Heart right ventricle (tissue), 16 donors: ENCODE data around the gene CDK16. TPM values are rescaled to one million over a fixed set of nuclear protein-coding genes. Genes with fewer than 3 reads are reported as not detected.

Source experiments
- ATAC-seq, 8 donors: fragments of 200-7000 bp; cut with Tn5 transposase; one replicate each; pipeline ENCODE4 v1.9.1; 2020; ENCODE audit warnings: mild to moderate bottlenecking in 8 of 8, moderate library complexity in 8 of 8, moderate number of reproducible peaks in 1 of 8
- DNase-seq, 2 donors: peaks; one replicate each; pipeline ENCODE4 v3.0.0-alpha.2; 2020
- H3K27ac ChIP-seq, 10 donors: fragments of 200-600 bp; sonication (generic) in 2 of 10; one replicate each; pipeline versions ENCODE4 v1.5.0 to v1.8.0; 2020 to 2022; ENCODE audit warnings: mild to moderate bottlenecking in 3 of 10
- H3K27me3 ChIP-seq, 7 donors: fragments of 200-600 bp; one replicate each; pipeline ENCODE4 v1.8.0; 2021 to 2022; ENCODE audit warnings: mild to moderate bottlenecking in 2 of 7
- H3K36me3 ChIP-seq, 9 donors: fragments of 200-600 bp; sonication (generic) in 1 of 9; one replicate each; pipeline versions ENCODE4 v1.5.0 to v1.8.0; 2020 to 2022; ENCODE audit warnings: mild to moderate bottlenecking in 2 of 9
- H3K4me1 ChIP-seq, 9 donors: fragments of 200-600 bp; sonication (generic) in 1 of 9; one replicate each; pipeline versions ENCODE4 v1.5.0 to v1.8.0; 2020 to 2022; ENCODE audit warnings: mild to moderate bottlenecking in 4 of 9
- H3K4me3 ChIP-seq, 10 donors: fragments of 200-600 bp; sonication (generic) in 2 of 10; one replicate each; pipeline versions ENCODE4 v1.5.0 to v1.8.0; 2020 to 2022; ENCODE audit warnings: mild to moderate bottlenecking in 7 of 10, moderate library complexity in 2 of 10
- H3K9me3 ChIP-seq, 11 donors: fragments of 200-600 bp in 10 of 11; sonication (generic) in 2 of 11; one replicate each; pipeline versions ENCODE4 v1.5.0 to v1.8.0; 2013 to 2022; ENCODE audit warnings: mild to moderate bottlenecking in 2 of 11, control low read depth in 1 of 11, moderate library complexity in 1 of 11
- whole genome bisulfite sequencing, 2 donors: extraction: QIAGEN DNeasy Blood & Tissue Kit; methylation state at CpG; one replicate each; pipeline ENCODE4 v1.1.7; 2013; ENCODE audit warnings: inconsistent platforms in 1 of 2; 5-methylcytosine and 5-hydroxymethylcytosine counted together
- intact Hi-C, 10 donors: fragments of 100-400 bp; cut with DNase I; formaldehyde crosslinking; loops; one replicate each; pipeline versions ENCODE4 v1.11.1 to v1.14.2; 2022
- polyA plus RNA-seq, 2 donors: library from polyadenylated mRNA; stranded (reverse); fragments of 200-250 nt; gene quantifications; one replicate each; pipeline ENCODE4 v1.2.3, GENCODE V29; 2013
- total RNA-seq, 10 donors: library from RNA; stranded (reverse); fragmentation: NEBNext Ultra II Directional in 3 of 10; extraction: Animal tissue kit (Norgen Biotek cat#: 25700) in 3 of 10; gene quantifications; one replicate each; pipeline versions ENCODE4 v1.2.1 to v1.2.4, GENCODE V29; 2021 to 2023
- TF ChIP-seq, protein P1 (sequence below), 9 donors: fragments of 200-600 bp; sonication (generic) in 2 of 9; IDR thresholded peaks; one replicate each; pipeline versions ENCODE4 v1.5.0 to v1.8.0; 2021 to 2022; ENCODE audit warnings: antibody characterized with exemption in 9 of 9, mild to moderate bottlenecking in 5 of 9, moderate library complexity in 1 of 9
- donor health status: Arrhythmogenic right ventricular cardiomyopathy.
- donor health status: ischemic (EF 13 %, LVEDD 7.1; RV severe dilation, severe dysfunction).
- donor health status: healthy with polysubstance abuse.
- donor health status: DM: no; HTN: yes; CAD: no.
- donor health status: DM: no; HTN: no; CAD: no.
- donor health status: ischemic (EF 25% LVEDD 6.9; RV normal size, moderate dysfunction).
- donor health status: ischemic (EF 25% LVEDD 5.7; RV mildly dilated, moderate dysfunction).
- donor health status: healthy.
- donor health status: DM: yes; HTN: yes; CAD: no.
- donor health status: Ischemic cardiomyopathy.
- donor health status: ischemic (EF 35%, LVEDD 5.7; RV mildly dilated, moderate dysfunction).
- donor health status: nonischemic (EF 11% LVEDD 7.7; RV severe dilation, severe dysfunction).
- donor health status: DM: yes; HTN: yes; CAD: no.
- donor health status: PGD.
- donor health status: ischemic (EF 29% LVEDD 5.4; RV normal size, mild dysfunction).
- donor health status: nonischemic (EF 23%, LVEDD 6.1; RV moderate dilation, normal function).

The CDK16 gene
- total and polyA plus RNA-seq, 12 donors: 110 to 193 (median 145) TPM

DNA sequence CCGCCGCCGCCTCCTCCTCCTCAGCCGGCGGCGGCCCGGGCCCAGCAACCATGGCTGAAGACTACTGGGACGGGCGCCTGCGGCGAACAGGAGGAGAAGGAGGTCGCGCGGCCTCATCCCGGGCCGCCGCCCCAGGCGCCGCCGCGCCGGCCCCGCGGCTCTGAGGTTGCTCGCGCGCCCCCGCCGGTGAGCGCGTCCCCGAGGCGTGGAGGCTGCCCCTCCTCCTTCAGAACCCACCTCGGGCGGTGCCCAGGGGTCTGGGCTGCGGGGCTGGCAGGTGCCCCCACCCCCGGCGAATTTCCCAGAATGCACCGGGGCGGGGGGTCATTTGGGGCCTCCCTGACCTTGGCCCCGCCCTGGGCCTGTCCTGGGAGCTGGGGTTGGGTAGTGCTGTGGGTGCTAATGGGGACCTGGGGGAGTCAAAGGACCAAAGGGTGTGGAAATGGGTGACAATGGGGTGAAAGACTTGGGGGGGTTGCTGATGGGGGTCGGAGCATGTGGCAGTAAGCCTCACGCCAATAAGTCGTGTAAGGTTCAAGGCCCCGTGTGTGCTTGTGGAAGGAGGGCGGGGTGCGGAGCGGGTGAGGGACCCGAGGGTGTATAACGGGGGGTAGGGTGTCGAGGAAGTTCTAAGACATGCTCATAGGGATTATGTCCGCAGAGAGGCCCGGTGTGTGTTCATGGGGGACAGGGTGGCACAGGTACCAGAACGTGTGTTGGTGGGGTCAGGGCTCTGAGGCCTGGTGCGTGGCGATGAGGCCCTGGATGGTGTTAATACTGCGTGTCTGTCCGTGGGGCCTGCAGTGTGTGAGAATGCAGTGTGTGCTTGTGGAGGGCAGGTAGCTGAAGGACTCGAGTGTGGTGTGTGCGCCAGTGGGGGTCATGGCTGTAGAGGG, 687 bp downstream of the CDK16 start:
- WGBS, 2 donors: 1% methylated on average over 49 to 56 of the region's 60 CpGs
- H3K4me1 ChIP-seq: peaks cover 0 to 36% (median 24%) of the 10 kb centered on the region in 9 donors
- ATAC-seq: peak in 5 of 8 donors; percentile 1 to 16 (median 10)
- TF ChIP-seq, protein P1, sequence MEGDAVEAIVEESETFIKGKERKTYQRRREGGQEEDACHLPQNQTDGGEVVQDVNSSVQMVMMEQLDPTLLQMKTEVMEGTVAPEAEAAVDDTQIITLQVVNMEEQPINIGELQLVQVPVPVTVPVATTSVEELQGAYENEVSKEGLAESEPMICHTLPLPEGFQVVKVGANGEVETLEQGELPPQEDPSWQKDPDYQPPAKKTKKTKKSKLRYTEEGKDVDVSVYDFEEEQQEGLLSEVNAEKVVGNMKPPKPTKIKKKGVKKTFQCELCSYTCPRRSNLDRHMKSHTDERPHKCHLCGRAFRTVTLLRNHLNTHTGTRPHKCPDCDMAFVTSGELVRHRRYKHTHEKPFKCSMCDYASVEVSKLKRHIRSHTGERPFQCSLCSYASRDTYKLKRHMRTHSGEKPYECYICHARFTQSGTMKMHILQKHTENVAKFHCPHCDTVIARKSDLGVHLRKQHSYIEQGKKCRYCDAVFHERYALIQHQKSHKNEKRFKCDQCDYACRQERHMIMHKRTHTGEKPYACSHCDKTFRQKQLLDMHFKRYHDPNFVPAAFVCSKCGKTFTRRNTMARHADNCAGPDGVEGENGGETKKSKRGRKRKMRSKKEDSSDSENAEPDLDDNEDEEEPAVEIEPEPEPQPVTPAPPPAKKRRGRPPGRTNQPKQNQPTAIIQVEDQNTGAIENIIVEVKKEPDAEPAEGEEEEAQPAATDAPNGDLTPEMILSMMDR (IDR thresholded peaks at IDR 0.05): no peak
- no peaks in the 10 kb centered on the region for H3K9me3 ChIP-seq
- intact Hi-C loops: loop anchor here in 5 of 10 donors (1.0 to 10.0 kb wide), 4 partner anchors 14 to 436 kb away; partner anchors contain the start of genes USP11 (in 4 of the 5), ELK1 (in 1 of the 5), UXT (in 1 of the 5) and ZNF41 (in 1 of the 5)
- no peaks in the 10 kb centered on the region for H3K27me3 ChIP-seq
- peaks cover 0 to 40% (median 0%) of the 10 kb centered on the region in 9 donors for H3K36me3 ChIP-seq
- H3K4me3 ChIP-seq: peak overlapping the region; percentile 69 to 94 (median 77)
- peak overlapping the region; percentile 94 to 99 (median 98) for H3K27ac ChIP-seq
- peak; percentile 42 to 64 for DNase-seq

DNA sequence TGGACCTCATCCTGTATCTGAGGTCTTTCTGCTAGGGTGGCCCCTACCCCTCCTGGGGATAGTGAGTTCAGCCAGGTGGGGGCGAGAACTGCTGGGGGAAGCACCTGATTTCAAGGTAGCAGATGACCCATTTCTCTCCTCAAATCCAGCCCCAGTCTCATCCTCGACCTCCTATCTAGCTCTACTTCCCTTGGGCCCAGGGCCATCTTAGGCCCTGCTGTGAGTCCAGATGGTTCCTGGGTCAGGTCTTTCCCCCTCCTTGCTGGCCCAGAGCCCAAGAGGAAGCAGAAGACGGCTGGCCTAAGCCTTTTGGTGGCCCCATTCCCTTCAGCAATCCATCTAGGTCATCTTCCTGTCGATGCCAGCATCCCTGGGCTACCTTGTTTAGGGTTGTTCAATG, 3.3 kb downstream of the CDK16 start:
- no peaks in the 10 kb centered on the region for H3K27me3 ChIP-seq
- TF ChIP-seq, protein P1 (IDR thresholded peaks at IDR 0.05): no peak
- no peak overlapping the region for H3K4me3 ChIP-seq
- no peak for ATAC-seq
- no peak for DNase-seq
- H3K4me1 ChIP-seq: peaks cover 0 to 30% (median 20%) of the 10 kb centered on the region in 9 donors
- H3K36me3 ChIP-seq: peaks cover 0 to 40% (median 9%) of the 10 kb centered on the region in 9 donors
- H3K27ac ChIP-seq: no peak overlapping the region
- 51 to 62% methylated on average over 4 of the region's 4 CpGs for WGBS, 2 donors
- intact Hi-C loops: no loop called here
- no peaks in the 10 kb centered on the region for H3K9me3 ChIP-seq

DNA sequence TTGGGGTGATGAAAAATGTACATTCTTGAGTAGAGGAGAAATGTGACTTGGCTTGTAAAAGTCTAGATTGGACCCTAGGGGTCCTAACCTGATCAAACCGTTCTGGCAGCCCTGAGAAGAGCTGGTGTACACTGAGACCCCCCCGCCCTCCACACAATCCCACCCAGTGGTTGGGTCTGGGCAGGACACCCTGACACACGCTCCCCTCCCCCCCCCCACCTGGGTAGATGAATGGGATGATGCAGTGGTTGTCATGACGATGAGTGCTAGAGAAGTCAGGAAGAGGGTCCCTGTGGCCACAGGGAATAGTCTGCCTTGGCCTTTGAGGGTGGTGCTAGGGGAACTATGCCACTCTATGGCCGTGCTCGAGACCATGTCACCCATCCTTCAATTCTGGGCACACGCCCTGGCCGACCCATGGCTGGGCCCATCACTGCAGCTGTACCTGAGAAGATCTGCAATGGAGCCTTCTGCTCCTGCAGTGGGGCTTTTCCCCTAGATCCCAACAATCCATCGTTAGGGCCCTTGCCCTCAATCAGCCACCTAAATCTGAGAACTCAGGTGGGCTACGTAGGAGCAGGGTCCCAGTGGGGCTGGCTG, 4.4 kb downstream of the CDK16 start:
- no peak for DNase-seq
- H3K4me3 ChIP-seq: no peak overlapping the region
- ATAC-seq: no peak
- H3K27ac ChIP-seq: no peak overlapping the region
- H3K36me3 ChIP-seq: peaks cover 0 to 51% (median 9%) of the 10 kb centered on the region in 9 donors
- whole genome bisulfite sequencing, 2 donors: 82 to 91% methylated on average over 7 to 10 of the region's 10 CpGs
- H3K27me3 ChIP-seq: no peaks in the 10 kb centered on the region
- intact Hi-C loops: no loop called here
- no peaks in the 10 kb centered on the region for H3K9me3 ChIP-seq
- peaks cover 0 to 22% (median 13%) of the 10 kb centered on the region in 9 donors for H3K4me1 ChIP-seq
- TF ChIP-seq, protein P1 (IDR thresholded peaks at IDR 0.05): no peak

DNA sequence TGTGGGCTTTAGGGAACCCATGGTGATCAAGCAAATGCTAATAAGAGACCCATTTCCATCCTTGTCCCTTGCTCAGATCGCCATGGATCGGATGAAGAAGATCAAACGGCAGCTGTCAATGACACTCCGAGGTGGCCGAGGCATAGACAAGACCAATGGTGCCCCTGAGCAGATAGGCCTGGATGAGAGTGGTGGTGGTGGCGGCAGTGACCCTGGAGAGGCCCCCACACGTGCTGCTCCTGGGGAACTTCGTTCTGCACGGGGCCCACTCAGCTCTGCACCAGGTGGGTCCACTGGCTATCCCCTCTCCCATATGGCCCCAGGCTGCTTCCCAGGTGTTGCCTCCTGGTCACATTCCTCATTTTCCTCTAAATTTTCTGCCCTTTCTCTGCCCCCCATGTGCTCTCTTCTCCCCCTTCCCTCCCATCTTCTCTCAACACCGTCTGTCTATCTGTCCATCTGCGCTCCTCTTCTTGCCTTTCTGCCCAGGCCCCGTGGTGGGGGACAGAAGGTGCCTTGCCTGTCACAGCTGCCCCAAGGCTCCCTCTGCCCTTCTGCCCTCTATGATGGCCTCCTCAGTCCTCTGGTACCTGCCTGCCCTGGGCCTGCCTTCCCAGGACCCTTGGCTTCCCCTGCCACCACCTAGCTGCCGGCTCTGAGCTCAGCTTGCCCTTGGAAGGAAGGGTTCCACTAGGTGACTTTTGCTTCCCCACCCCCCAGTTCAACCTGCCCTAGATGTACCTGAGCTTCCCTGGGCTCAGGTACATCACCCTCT, 5.2 kb downstream of the CDK16 start:
- DNase-seq (no peak), ATAC-seq (no peak)
- Histone ChIP-seq H3K36me3 (peaks cover 0 to 59% (median 9%) of the 10 kb centered on the region in 9 donors), H3K27me3 (no peaks in the 10 kb centered on the region), H3K27ac (no peak overlapping the region), H3K4me1 (peaks cover 0 to 22% (median 13%) of the 10 kb centered on the region in 9 donors), H3K4me3 (no peak overlapping the region), H3K9me3 (no peaks in the 10 kb centered on the region)
- WGBS, 2 donors: 90 to 93% methylated on average over 5 to 13 of the region's 13 CpGs
- TF ChIP-seq, protein P1 (IDR thresholded peaks at IDR 0.05): no peak
- intact Hi-C loops: no loop called here
